Activated T-cell treated with anti-CD3 and anti-CD28 coated beads, Interleukin-2, amount 50 U/mL, for 48 hours (primary cell): ENCODE results near the gene DMRTC2.

Experiments used
- DNase-seq, 2 experiments: peaks; one replicate each; pipeline ENCODE4 v3.0.0-alpha.2; 2020

Gene DMRTC2

GRCh38 chr19:41848666-41849065 lies 3.8 kb downstream of the DMRTC2 start:
- no peak for DNase-seq

- DNase-seq = no peak
Observed at GRCh38 chr19:41849067-41849466, 4.2 kb downstream of the DMRTC2 start.

- no peak for DNase-seq
Observed at GRCh38 chr19:41850381-41850780, 5.5 kb downstream of the DMRTC2 start.

GRCh38 chr19:41851456-41851855 lies 6.6 kb downstream of the DMRTC2 start:
- DNase-seq = no peak

- DNase-seq = no peak
Observed at GRCh38 chr19:41853344-41853743, 8.5 kb downstream of the DMRTC2 start.

- DNase-seq = no peak
Observed at GRCh38 chr19:41853768-41854167, 8.9 kb downstream of the DMRTC2 start.

GRCh38 chr19:41859213-41859617 lies 14.4 kb downstream of the DMRTC2 start:
- DNase-seq = no peak

GRCh38 chr19:41859618-41860418 lies 15.0 kb downstream of the DMRTC2 start, which contains the start of gene RPS19:
TSS of gene RPS19 (plus strand) at chr19:41860255. CDS start at chr19:41860775, 520 bp downstream.
- DNase-seq = peak; percentile 99

- DNase-seq = peak in 1 of 2 experiments; percentile 56
Observed at GRCh38 chr19:41860419-41861115, 15.7 kb downstream of the DMRTC2 start.

GRCh38 chr19:41861116-41861768 lies 16.4 kb downstream of the DMRTC2 start:
- peak in 1 of 2 experiments; percentile 35 for DNase-seq

- peak in 1 of 2 experiments; percentile 28 for DNase-seq
Observed at GRCh38 chr19:41861846-41862245, 17.0 kb downstream of the DMRTC2 start.

GRCh38 chr19:41862445-41862986 lies 17.7 kb downstream of the DMRTC2 start:
- DNase-seq = peak; percentile 32 to 36

GRCh38 chr19:41863209-41863931 lies 18.5 kb downstream of the DMRTC2 start:
- DNase-seq = peak; percentile 25 to 26

- peak; percentile 26 to 29 for DNase-seq
Observed at GRCh38 chr19:41864374-41864773, 19.5 kb downstream of the DMRTC2 start.

- peak; percentile 55 for DNase-seq
Observed at GRCh38 chr19:41866284-41866683, 21.4 kb downstream of the DMRTC2 start.

GRCh38 chr19:41868120-41868988 lies 23.5 kb downstream of the DMRTC2 start:
- DNase-seq = peak; percentile 45 to 47

GRCh38 chr19:41868989-41869300 lies 24.1 kb downstream of the DMRTC2 start:
- DNase-seq = peak in 1 of 2 experiments; percentile 30

GRCh38 chr19:41869374-41869955 lies 24.6 kb downstream of the DMRTC2 start:
- peak; percentile 34 to 39 for DNase-seq

GRCh38 chr19:41870401-41870873 lies 25.6 kb downstream of the DMRTC2 start:
- peak; percentile 65 to 67 for DNase-seq

GRCh38 chr19:41871573-41872383 lies 26.9 kb downstream of the DMRTC2 start:
- peak; percentile 84 to 86 for DNase-seq
